SHP77 treated with DMSO at 0.1 percent for 48 hours (cell line): ENCODE measurements around the gene RAD50.
"Not testable (repeated sequence)": the region's sequence is repeated elsewhere in the genome, so short reads cannot be mapped to it uniquely, and the experiment has no call there.

ENCODE experiments used
- DNase-seq: peaks from one replicate; lab custom pipeline; 2025; lab: John Stamatoyannopoulos, UW

Gene RAD50

DNA sequence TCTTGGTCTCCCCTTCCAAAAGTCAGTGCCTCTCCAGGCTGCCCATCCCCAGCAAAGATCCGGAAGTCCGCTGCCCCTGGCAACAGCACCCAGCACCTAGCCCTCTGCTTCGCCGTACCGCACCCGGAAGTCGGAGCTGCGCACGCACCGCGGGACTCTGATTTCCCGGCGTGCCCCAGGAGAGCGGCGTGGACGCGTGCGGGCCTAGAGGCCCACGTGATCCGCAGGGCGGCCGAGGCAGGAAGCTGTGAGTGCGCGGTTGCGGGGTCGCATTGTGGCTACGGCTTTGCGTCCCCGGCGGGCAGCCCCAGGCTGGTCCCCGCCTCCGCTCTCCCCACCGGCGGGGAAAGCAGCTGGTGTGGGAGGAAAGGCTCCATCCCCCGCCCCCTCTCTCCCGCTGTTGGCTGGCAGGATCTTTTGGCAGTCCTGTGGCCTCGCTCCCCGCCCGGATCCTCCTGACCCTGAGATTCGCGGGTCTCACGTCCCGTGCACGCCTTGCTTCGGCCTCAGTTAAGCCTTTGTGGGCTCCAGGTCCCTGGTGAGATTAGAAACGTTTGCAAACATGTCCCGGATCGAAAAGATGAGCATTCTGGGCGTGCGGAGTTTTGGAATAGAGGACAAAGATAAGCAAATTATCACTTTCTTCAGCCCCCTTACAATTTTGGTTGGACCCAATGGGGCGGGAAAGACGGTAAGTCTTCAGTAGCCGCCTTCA, at the start of gene RAD50:
Gene RAD50 (plus strand): TSS at position 215 of the 715 bp plus-strand sequence. CDS start 348 bp downstream, at position 563.
- DNase-seq: peak; percentile 79

DNA sequence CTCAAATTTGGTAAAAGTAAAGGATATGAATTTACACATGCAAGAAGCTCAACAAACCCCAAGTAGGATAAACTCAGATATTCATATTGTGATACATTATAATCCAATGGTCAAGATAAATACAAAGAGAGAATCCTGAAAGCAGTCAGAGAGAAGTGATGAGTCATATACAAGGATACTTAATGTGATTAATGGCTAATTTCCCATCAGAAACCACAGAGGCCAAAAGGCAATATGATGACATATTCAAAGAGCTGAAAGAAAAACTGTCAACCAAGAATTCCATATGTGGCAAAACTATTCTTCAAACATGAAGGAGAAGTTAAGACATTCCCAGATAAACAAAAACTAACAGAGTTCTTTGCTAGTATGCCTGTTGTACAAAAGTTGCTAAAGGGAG, 46.7 kb upstream of the RAD50 start:
- DNase-seq: no peak

DNA sequence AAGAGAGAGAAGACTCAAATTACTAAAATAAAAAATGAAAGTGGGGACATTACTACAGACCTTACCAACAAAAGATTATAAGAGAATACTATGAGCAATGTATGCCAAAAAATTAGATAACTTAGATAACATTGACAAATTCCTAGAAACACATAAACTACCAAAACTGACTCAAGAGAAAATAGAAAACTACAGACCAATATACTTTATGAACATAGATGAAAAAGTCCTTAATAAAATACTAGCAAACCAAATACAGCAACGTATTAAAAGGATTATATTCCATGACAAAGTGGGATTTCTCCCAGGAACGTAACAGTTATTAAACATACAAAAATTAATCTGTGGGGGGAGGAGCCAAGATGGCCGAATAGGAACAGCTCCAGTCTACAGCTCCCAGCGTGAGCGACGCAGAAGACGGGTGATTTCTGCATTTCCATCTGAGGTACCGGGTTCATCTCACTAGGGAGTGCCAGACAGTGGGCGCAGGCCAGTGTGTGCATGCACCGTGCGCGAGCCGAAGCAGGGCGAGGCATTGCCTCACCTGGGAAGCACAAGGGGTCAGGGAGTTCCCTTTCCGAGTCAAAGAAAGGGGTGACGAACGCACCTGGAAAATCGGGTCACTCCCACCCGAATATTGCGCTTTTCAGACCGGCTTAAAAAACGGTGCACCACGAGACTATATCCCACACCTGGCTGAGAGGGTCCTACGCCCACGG, 43.0 kb upstream of the RAD50 start:
- DNase-seq: not testable (repeated sequence)

DNA sequence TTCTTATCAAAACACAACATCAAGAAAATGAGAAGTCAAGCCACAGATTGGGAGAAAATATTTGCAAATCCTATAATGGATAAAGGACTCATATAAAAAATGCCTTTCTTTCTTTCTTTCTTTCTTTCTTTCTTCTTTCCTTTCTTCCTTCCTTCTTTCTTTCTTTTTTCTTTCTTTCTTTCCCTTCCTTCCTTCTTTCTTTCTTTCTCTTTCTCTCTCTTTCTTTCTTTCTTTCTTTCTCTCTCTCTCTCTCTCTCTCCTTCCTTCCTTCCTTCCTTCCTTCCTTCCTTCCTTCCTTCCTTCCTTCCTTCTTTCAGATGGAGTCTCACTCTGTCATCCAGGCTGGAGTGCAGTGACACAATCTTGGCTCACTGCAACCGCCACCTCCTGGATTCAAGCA, 34.7 kb upstream of the RAD50 start:
- not testable (repeated sequence) for DNase-seq

DNA sequence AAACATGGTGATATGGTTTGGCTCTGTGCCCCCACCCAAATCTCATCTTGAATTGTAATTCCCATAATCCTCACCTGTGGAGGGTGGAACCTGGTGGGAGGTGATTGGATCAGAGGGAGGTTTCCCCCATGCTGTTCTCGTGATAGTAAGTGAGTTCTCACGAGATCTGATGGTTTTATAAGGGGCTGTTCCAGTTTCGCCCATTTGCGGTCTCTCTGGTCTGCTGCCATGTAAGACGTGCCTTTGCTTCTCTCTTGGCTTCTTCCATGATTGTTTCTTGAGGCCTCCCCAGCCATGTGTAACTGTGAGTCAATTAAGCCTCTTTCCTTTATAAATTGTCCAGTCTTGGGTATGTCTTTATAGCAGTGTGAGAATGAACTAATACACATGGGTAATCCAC, 31.9 kb upstream of the RAD50 start:
- not testable (repeated sequence) for DNase-seq

DNA sequence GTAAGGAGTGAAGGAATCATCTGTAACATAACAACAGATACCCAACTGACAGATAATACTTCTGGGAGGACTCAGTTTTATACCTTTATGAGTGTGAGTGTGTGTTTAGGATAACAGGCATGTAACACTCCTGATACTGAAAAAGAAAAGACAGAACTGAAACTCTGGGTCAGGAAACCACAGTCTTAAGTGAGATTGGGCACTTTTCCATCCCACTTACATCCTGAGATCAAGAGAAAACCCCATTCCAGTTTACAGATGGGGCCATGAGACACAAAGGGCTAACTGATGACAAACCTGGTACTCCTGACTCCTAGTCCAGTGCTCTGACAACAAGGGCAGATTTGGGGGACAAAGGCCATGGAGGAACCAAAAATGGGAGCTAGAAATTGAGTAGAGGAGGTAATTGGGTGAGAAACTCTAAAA, 31.5 kb upstream of the RAD50 start:
- no peak for DNase-seq

DNA sequence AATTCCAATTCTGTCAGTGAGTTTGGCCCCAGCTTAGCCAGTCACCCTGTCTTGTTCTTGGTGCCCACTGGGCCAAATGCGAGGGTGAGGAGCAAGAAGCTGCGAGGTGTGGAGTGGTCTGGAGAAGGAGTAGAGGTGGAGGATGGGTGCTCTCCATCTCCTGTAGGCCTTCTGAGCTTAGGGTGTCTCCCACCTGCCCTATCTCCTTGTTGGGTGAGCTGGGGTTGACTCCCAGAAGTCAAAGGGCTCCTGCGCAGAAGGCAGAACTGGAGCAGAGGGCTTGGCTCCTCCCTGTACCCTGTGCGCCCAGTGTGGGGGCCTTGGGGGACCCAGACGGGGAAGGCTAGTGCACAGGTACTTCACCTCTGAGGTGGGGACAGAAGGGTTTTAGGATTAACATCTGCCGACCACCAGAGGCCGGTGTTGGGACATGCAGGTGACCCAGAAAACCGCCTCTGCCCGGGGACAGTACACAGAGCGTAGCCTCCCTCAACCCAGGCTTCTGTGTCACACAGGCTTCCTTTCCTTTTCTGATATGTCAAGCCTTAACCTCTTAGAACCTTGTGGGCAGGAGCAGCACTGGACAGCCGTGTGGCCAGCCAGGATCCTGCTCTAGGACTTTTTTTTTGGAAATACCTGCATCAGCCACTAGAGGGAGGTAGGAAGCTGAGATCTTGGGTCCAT, 30.3 kb upstream of the RAD50 start:
- DNase-seq: peak; percentile 49

DNA sequence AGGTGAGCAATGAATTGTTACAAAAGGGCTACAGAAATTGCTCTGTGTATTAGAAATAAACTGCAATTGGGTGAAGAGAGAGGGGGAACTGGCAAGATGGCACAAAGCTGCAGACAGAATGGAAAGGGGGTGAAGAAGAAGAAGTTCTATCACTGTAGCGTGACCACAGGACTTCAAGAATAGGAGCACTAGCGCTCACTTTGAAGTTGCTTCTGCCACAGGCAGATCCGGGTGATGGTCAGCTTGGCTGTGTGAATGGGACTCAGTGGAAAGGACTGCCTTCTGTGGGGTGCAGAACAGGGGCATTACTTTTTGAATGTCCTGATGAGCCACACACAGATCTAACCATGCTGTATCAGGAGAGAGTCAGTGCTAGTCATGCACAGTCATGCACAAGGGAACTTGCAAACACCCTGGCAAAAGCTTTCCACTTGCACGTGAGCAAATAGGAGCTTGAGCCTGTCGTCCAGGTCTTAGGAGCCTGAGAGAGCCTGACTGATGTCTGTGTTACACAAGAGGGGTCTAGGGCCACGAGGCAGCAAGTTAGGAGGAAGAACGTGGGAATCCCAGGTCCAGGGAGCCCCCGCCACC, 29.7 kb upstream of the RAD50 start:
- no peak for DNase-seq

DNA sequence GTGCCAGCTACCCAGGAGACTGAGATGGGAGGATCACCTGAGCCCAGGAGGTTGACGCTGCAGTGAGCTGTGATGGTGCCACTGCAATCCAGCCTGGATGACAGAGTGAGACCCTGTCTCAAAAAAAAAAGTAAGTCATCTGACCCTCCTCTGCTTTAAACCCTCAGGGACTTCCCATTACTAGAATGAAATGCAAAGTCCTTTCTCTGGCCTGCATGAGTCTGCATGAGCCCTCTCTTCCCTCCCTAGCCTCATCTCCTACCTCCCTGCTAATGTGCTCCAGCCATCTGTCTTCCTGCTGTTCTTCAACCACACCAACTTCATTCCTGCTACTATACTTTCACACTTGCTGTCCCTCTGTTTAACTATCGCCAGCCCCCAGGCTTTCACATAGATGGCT, 28.8 kb upstream of the RAD50 start:
- DNase-seq: no peak

DNA sequence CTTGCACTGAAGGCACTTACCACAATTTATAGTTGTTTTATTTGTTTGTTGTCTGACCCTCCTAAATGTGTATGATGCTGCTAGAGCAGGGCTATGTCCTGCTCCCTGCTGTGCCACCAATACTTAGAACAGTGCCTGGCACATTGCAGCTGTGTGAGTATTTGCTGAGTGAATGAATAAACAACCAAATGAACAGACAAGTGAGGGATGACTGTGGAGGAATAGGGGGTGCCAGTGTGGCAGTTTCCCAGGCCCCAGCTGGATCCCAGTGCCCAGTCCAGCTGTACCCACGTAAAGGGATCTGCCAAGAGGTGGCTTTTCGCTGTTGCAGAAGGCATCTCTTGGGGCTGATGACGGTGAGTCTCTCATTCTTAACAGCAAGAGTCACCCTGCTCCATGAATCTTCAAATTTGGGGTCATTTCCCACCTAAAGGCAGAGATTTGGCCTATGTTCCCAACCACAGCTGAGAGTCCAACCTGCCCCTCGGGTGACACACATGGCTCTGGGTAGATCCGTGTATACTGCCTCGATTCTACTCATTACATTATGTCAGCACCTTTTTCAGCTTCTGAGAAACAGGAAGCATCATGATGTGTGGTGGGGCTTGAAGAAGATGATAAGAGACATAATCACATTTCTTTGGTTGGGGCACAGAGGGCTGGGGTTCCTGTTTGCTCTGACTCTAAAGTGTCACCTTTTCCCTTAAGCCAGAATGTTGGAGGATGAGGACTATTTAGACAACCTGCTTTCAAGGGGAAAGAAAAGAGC, 27.7 kb upstream of the RAD50 start:
- DNase-seq: no peak

DNA sequence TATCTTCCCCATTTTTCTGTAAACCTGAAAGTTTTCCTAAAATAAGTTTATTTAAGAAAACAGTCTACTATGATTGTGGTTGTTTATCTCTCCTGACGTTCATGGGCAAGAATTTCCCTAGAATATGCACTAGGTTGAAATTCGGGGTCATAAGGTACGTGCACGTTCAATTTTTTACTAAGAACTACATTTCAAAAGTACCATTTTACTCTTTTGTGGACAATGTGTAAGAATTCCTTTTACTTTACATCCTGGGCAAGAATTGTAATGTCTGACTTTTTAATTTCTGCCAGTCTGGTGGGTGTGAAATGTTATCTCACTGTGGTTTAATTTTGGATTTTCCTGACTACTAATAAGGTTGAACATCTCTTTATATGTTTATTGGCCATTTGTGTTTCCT, 25.8 kb upstream of the RAD50 start:
- DNase-seq: no peak

DNA sequence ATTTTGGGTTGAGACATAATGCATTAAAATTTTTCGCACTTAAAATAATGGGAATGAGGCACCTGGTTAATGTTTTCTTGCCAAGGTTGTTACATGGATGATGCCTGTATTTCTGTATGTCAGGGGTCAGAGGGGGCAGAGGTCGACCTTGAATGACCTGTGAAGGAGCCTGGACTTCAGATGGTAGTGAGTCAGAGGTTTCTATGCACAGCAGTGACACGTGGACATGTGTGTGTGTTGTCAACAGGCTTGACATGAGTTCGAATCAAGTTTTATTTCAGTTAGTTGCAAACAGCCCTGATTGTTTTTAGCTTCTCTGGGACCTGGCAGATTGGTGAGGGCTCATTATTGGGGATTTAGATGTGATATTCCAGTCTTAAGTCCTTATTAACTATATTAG, 17.1 kb upstream of the RAD50 start:
- no peak for DNase-seq

DNA sequence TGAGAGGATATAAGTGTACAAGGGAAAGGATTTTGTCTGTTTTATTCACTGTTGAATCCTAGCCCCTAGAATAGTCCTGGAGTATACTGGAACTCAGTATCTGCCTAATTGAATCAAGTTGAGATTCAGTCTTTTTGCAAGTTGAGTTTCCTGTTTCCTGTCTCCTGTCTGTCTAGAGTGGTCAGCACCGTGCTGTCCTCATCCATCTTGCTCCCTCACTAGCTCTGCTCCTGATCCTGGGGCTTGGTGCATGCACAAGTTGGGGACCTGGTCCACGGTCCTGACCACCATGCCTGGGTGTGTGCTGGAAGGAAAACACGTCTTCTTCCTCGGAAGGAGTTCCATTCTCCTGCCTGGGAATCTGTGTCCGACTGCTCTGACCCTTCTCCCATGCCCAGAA, 16.6 kb upstream of the RAD50 start:
- no peak for DNase-seq

DNA sequence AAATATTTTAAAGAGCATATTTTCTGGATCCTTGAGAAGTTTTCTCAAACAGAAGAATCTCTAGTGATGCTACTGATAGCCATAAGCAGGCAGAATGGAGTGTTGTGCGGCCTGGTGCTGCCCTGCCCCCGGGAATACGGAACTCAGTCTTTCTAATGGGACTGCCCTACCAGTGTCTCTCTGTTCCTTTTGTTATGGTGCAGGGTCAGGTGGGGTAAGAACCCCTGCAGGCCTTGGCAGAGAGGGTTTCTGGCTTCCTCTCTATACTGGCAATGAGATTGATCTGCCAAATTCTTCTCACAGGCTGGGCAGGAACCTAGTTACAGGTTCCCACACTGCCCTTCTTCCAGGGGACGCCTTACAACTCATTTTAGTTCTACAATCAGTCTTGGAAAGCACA, 16.0 kb upstream of the RAD50 start:
- DNase-seq: no peak

DNA sequence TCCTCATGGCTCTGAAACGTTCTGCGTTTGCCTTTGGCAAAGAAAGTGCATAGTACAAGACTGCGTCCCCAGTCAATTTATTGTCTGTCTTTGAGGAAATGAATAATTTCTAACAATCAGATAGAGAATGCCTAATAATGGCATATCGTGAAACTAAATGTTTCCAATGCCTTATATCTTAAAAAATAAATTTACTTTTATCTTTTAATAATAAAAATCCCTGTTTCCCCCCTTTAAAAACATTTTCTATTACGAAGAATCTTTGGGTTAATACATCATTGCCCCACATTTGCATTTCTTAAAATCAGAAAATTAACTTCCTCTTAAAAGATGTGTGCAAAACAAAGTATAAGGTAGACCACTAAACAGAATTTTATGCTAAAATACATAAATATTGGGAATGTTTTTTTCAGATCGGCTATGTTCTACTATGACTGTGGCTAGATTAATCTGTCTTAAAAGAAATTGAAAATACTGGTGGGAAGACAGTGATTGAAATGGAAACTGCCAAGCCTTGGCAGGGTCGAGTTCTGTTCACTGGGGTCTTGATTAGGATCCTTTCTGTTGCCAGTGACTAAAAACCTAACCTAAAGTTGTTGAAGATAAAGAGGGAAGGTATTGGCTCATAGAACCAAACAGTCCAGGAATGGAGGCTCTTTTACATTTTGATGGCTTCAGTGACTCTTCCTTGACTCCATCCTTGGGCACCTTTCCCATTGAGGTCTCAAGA, 13.1 kb upstream of the RAD50 start, which contains the start of gene IL5:
Gene IL5 (minus strand): TSS at position 51 of the 730 bp plus-strand sequence. CDS start 44 bp downstream, at position 7.
- DNase-seq: no peak

DNA sequence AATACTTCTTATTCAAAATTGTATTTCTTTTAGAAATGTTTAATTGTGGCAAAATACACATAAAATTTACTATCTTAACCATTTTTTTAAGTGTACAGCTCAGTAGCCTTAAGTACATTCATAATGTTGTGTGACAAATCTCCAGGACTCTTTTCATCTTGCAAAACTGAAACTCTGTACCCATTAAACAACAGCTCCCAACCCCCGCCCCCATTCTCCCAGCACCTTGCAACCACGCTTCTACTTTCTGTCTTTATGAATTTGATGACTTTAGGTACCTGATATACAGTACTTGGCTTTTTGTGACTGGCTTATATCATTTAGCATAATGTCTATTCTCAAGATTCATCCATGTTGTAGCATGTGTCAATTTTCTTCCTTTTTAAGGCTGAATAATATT, 10.7 kb upstream of the RAD50 start:
- no peak for DNase-seq

DNA sequence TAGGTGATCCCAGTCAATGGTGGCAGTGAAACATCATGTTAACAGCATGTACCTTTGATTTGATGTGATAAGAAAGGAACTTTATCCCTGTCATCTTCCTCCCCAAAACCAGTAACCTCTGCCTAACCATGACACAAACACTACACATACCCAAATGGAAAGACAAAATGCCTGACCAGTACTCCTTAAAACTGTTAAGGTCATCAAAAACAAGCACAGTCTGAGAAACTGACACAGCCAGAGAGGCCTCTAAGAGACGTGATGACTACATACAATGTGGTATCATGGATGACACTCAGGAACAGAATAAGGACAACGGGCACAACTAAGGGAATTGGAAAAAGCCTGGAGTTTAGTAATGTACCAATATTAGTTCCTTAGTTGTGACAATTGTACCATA, 9.5 kb upstream of the RAD50 start:
- DNase-seq: no peak

DNA sequence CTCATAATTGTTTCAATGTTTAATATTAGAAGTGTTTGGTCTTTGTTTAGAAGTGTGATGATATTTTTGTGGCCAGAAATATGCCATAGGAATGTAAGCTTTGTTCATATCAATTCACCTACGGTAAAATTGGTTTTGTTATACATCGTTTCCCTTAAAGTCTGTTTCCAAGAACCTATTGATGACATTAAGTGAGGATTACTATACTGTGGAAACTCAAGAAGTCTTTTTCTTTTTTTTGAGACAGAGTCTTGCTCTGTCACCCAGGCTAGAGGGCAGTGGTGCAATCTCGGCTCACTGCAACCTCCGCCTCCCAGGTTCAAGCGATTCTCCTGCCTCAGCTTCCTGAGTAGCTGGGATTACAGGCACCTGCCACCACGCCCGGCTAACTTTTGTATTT, 7.9 kb upstream of the RAD50 start:
- not testable (repeated sequence) for DNase-seq

DNA sequence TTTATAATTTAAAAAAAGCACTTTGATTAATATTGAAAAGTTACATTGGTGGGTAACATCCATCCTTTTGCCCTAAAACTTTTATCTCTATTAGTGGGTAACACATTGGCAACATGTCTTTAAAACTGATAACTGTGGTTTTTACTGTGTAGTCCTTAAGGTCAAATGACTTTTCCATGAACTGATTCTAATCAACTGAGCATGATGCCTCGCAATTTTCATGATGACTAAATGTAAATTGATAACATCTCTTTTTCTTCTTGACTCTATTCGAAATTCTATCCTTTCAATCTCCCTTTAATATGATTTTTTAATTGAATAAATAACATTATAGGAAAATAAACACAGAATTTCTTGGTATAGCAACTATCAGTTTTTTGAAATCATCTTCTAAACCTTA, 7.2 kb upstream of the RAD50 start:
- DNase-seq: no peak

DNA sequence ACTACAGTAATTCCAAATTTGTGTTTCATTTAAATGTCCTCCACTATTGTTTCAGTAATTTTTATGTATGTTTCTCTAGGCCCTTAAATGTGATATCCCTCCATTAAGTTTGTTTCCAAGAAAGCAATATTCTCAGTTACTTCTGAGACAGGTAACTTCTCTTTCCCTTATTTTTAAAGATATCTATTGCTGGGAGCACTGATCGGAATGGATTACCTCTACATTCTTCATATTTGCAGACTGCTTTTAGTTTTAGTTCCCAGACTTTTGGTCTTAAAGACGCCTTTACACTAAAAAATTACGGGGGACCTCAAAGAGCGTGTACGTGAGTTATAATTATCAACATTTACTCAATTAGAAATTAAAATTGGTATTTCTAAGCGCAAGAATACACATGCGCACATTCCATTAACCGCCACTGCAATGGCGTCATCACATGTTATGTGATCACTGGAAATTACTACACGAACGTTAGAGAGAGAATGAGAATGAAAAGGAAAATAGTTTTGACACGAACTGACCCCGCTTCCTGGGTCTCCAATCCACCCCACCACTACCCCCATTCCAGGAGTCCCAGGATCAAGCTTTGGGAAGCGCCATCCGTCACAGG, 519 bp upstream of the RAD50 start:
- peak; percentile 79 for DNase-seq
